Naive B cell (primary cell): Measurements from ENCODE around the gene IRF2BP2. TPM values are rescaled to one million over a fixed set of nuclear protein-coding genes. Genes with fewer than 3 reads are reported as not detected.

ENCODE experiments used
- ATAC-seq, 2 donors: fragments of 150-1000 bp; cut with Tn5 transposase; 2 replicates each; pipeline ENCODE4 v1.10.0; 2021; ENCODE audit warnings: low read depth in 2 of 2, mild to moderate bottlenecking in 2 of 2, moderate library complexity in 2 of 2
- DNase-seq: peaks from one replicate; pipeline ENCODE4 v3.0.0; 2022
- H3K27ac Mint-ChIP-seq, 6 donors: one replicate each; pipeline ENCODE4 v1.8.0; 2020 to 2022; ENCODE audit warnings: mild to moderate bottlenecking in 6 of 6, mixed read lengths in 6 of 6, moderate library complexity in 5 of 6, inconsistent platforms in 2 of 6
- H3K27me3 Mint-ChIP-seq, 3 donors: one replicate each; pipeline ENCODE4 v1.8.0; 2021 to 2022; ENCODE audit warnings: mixed read lengths in 3 of 3, mild to moderate bottlenecking in 1 of 3
- H3K36me3 Mint-ChIP-seq, 2 donors: one replicate each; pipeline ENCODE4 v1.8.0; 2020 to 2022; ENCODE audit warnings: mixed read lengths in 2 of 2, inconsistent platforms in 1 of 2, mild to moderate bottlenecking in 1 of 2
- H3K4me1 Mint-ChIP-seq, 3 donors: one replicate each; pipeline ENCODE4 v1.8.0; 2020 to 2022; ENCODE audit warnings: mixed read lengths in 3 of 3, inconsistent platforms in 1 of 3, mild to moderate bottlenecking in 1 of 3, moderate library complexity in 1 of 3
- H3K4me3 Mint-ChIP-seq, 8 donors: one replicate each; pipeline ENCODE4 v1.8.0; 2020 to 2022; ENCODE audit warnings: mild to moderate bottlenecking in 8 of 8, mixed read lengths in 8 of 8, moderate library complexity in 8 of 8, inconsistent platforms in 2 of 8
- H3K9me3 Mint-ChIP-seq, 7 donors: one replicate each; pipeline ENCODE4 v1.8.0; 2020 to 2022; ENCODE audit warnings: mixed read lengths in 7 of 7, mild to moderate bottlenecking in 5 of 7, inconsistent platforms in 2 of 7, moderate library complexity in 1 of 7
- polyA plus RNA-seq, 6 donors: library from polyadenylated mRNA; unstranded; fragments of 300-500 nt; fragmentation: Illumina TruSeq; gene quantifications; one replicate each; pipeline ENCODE4 v1.2.3, GENCODE V29; 2021; ENCODE audit warnings: low read depth in 6 of 6

The IRF2BP2 gene
- polyA plus RNA-seq, 6 donors from 2014 or later: 40.3 to 66.1 (median 55.3) TPM

- no peaks in the 10 kb centered on the region for H3K9me3 Mint-ChIP-seq
- peak overlapping the region in 1 of 6 donors; percentile 27 for H3K27ac Mint-ChIP-seq
- no peak for ATAC-seq
These were observed 53.6 kb downstream of the IRF2BP2 start for GRCh38 chr1:234556245-234556943.

GRCh38 chr1:234555390-234556024 is 54.5 kb downstream of the IRF2BP2 start:
- ATAC-seq (no peak), DNase-seq (no peak)
- no peaks in the 10 kb centered on the region for H3K4me1 Mint-ChIP-seq
- H3K36me3 Mint-ChIP-seq: no peaks in the 10 kb centered on the region
- H3K27me3 Mint-ChIP-seq: no peaks in the 10 kb centered on the region
- no peak overlapping the region for H3K4me3 Mint-ChIP-seq
- no peak overlapping the region for H3K27ac Mint-ChIP-seq
- no peaks in the 10 kb centered on the region for H3K9me3 Mint-ChIP-seq

More at GRCh38 chr1:234556245-234556943, 53.6 kb downstream of the IRF2BP2 start:
- Mint-ChIP-seq H3K4me3 (no peak overlapping the region), H3K4me1 (no peaks in the 10 kb centered on the region), H3K27me3 (no peaks in the 10 kb centered on the region), H3K36me3 (no peaks in the 10 kb centered on the region)
- no peak for DNase-seq

- no peaks in the 10 kb centered on the region for H3K9me3 Mint-ChIP-seq
- DNase-seq (no peak), ATAC-seq (no peak)
- no peak overlapping the region for H3K27ac Mint-ChIP-seq
- H3K36me3 Mint-ChIP-seq: no peaks in the 10 kb centered on the region
- H3K27me3 Mint-ChIP-seq: no peaks in the 10 kb centered on the region
- H3K4me3 Mint-ChIP-seq: no peak overlapping the region
- H3K4me1 Mint-ChIP-seq: no peaks in the 10 kb centered on the region
These were observed 55.2 kb downstream of the IRF2BP2 start for GRCh38 chr1:234554698-234555311.

Other genes with a start within 250 kb of the IRF2BP2 start
- 10 to 100 TPM; 25.2 to 32.8 (median 28.9) TPM for gene COA6, start 236.7 kb downstream of the IRF2BP2 start, polyA plus RNA-seq
- 1 to 10 TPM; 5.3 to 8.0 (median 6.3) TPM for gene TARBP1, start 131.0 kb downstream of the IRF2BP2 start, polyA plus RNA-seq